HUES64 (cell line): ENCODE measurements around the gene OSCP1.

Source experiments
- H3K27ac ChIP-seq: 2 replicates; pipeline ENCODE4 v1.7.0; 2013; ENCODE audit warnings: low read depth, low read length, inconsistent platforms
- H3K27me3 ChIP-seq: 2 replicates; pipeline ENCODE4 v1.6.1; 2013; ENCODE audit warnings: mild to moderate bottlenecking, low read length; ENCODE audit not compliant: insufficient read depth
- H3K36me3 ChIP-seq: 2 replicates; pipeline ENCODE4 v1.6.1; 2013; ENCODE audit warnings: mild to moderate bottlenecking, low read length; ENCODE audit not compliant: insufficient read depth
- H3K4me1 ChIP-seq: 2 replicates; pipeline ENCODE4 v1.6.1; 2013; ENCODE audit warnings: mild to moderate bottlenecking, low read length, moderate library complexity; ENCODE audit not compliant: insufficient read depth
- H3K4me3 ChIP-seq: 2 replicates; pipeline ENCODE4 v1.5.1; 2013; ENCODE audit warnings: mild to moderate bottlenecking, low read length, moderate library complexity
- H3K9ac ChIP-seq: 2 replicates; pipeline ENCODE4 v1.6.1; 2013; ENCODE audit warnings: mild to moderate bottlenecking, low read depth, low read length
- H3K9me3 ChIP-seq: 2 replicates; pipeline ENCODE4 v1.6.1; 2013; ENCODE audit warnings: low read depth, low read length; ENCODE audit not compliant: insufficient read depth
- WGBS: fragments of 150-250, 120-280 bp; methylation state at CpG from one replicate; pipeline ENCODE4 v1.1.7; 2013; ENCODE audit warnings: missing lambda C conversion rate; 5-methylcytosine and 5-hydroxymethylcytosine counted together

Gene OSCP1

GRCh38 chr1:36400825-36401601, 49.2 kb downstream of the OSCP1 start:
- Histone ChIP-seq H3K27me3 (no peaks in the 10 kb centered on the region), H3K4me1 (no peaks in the 10 kb centered on the region), H3K9ac (peak overlapping the region; percentile 49; the same call in 1 of the 2 replicates), H3K9me3 (no peaks in the 10 kb centered on the region), H3K36me3 (no peaks in the 10 kb centered on the region), H3K4me3 (peak overlapping the region; percentile 53), H3K27ac (peak overlapping the region; percentile 81; the same call in 1 of the 2 replicates)
- WGBS: 75% methylated on average over 22 of the region's 22 CpGs

GRCh38 chr1:36400514-36400824, 49.8 kb downstream of the OSCP1 start:
- 89% methylated on average over 10 of the region's 10 CpGs for WGBS
- Histone ChIP-seq H3K4me3 (0 out of 2 replicates have a peak overlapping the region, but pooled peaks have one; percentile 29), H3K27ac (0 out of 2 replicates have a peak overlapping the region, but pooled peaks have one; percentile 18), H3K9ac (no peak overlapping the region; the same call in 1 of the 2 replicates), H3K27me3 (no peaks in the 10 kb centered on the region), H3K4me1 (no peaks in the 10 kb centered on the region), H3K9me3 (no peaks in the 10 kb centered on the region), H3K36me3 (no peaks in the 10 kb centered on the region)

GRCh38 chr1:36398370-36398977, 51.8 kb downstream of the OSCP1 start:
- no peak overlapping the region for H3K27ac ChIP-seq
- WGBS: 92% methylated on average over 7 of the region's 7 CpGs
- H3K36me3 ChIP-seq: peaks cover 7% of the 10 kb centered on the region
- no peaks in the 10 kb centered on the region for H3K27me3 ChIP-seq
- no peaks in the 10 kb centered on the region for H3K9me3 ChIP-seq
- peak overlapping the region; percentile 84 for H3K4me3 ChIP-seq
- no peak overlapping the region for H3K9ac ChIP-seq
- no peaks in the 10 kb centered on the region for H3K4me1 ChIP-seq

- Histone ChIP-seq H3K4me3 (peak within 1 kb of the TSS; percentile 84), H3K4me1 (no peaks in the 10 kb centered on the region), H3K9ac (peak within 1 kb of the TSS; percentile 80), H3K36me3 (peaks cover 15% of the 10 kb centered on the region), H3K9me3 (no peaks in the 10 kb centered on the region), H3K27ac (peak within 1 kb of the TSS; percentile 79), H3K27me3 (no peaks in the 10 kb centered on the region)
- WGBS: 1% methylated on average over 60 of the region's 60 CpGs
These were observed 52.6 kb downstream of the OSCP1 start, which contains the start of gene LSM10 for GRCh38 chr1:36397378-36398230. TSS of gene LSM10 (minus strand) at chr1:36397908. CDS start at chr1:36394129, 3,779 bp downstream.

- no peaks in the 10 kb centered on the region for H3K4me1 ChIP-seq
- WGBS: 22% methylated on average over 5 of the region's 5 CpGs
- peaks cover 20% of the 10 kb centered on the region for H3K36me3 ChIP-seq
- H3K27ac ChIP-seq: peak overlapping the region; percentile 79
- H3K9me3 ChIP-seq: no peaks in the 10 kb centered on the region
- no peaks in the 10 kb centered on the region for H3K27me3 ChIP-seq
- peak overlapping the region; percentile 84 for H3K4me3 ChIP-seq
- H3K9ac ChIP-seq: peak overlapping the region; percentile 80
These were observed 53.2 kb downstream of the OSCP1 start for GRCh38 chr1:36397083-36397377.

- Histone ChIP-seq H3K27me3 (no peaks in the 10 kb centered on the region), H3K4me3 (no peak overlapping the region), H3K9ac (no peak overlapping the region)
These were observed 53.9 kb downstream of the OSCP1 start for GRCh38 chr1:36396359-36396758.

GRCh38 chr1:36393686-36394085, 56.6 kb downstream of the OSCP1 start:
- Histone ChIP-seq H3K27me3 (no peaks in the 10 kb centered on the region), H3K36me3 (peaks cover 35% of the 10 kb centered on the region), H3K4me1 (no peaks in the 10 kb centered on the region), H3K9ac (no peak overlapping the region), H3K4me3 (no peak overlapping the region), H3K27ac (no peak overlapping the region), H3K9me3 (no peaks in the 10 kb centered on the region)
- 97% methylated on average over 19 of the region's 19 CpGs for WGBS

More at GRCh38 chr1:36396359-36396758, 53.9 kb downstream of the OSCP1 start:
- H3K4me1 ChIP-seq: no peaks in the 10 kb centered on the region
- H3K36me3 ChIP-seq: peaks cover 26% of the 10 kb centered on the region
- WGBS: 94% methylated on average over 6 of the region's 6 CpGs
- H3K27ac ChIP-seq: no peak overlapping the region
- no peaks in the 10 kb centered on the region for H3K9me3 ChIP-seq

GRCh38 chr1:36392836-36393235, 57.4 kb downstream of the OSCP1 start:
- Histone ChIP-seq H3K9me3 (no peaks in the 10 kb centered on the region), H3K27ac (no peak overlapping the region), H3K9ac (no peak overlapping the region), H3K27me3 (no peaks in the 10 kb centered on the region), H3K4me1 (peaks cover 2% of the 10 kb centered on the region; the same call in 1 of the 2 replicates), H3K36me3 (peaks cover 35% of the 10 kb centered on the region), H3K4me3 (no peak overlapping the region)
- 94% methylated on average over 4 of the region's 4 CpGs for whole genome bisulfite sequencing

- H3K9me3 ChIP-seq: no peaks in the 10 kb centered on the region
- H3K9ac ChIP-seq: no peak overlapping the region
- H3K4me1 ChIP-seq: peaks cover 15% of the 10 kb centered on the region
- H3K27me3 ChIP-seq: no peaks in the 10 kb centered on the region
- H3K27ac ChIP-seq: no peak overlapping the region
- H3K4me3 ChIP-seq: no peak overlapping the region
- peaks cover 35% of the 10 kb centered on the region for H3K36me3 ChIP-seq
- 94% methylated on average over 8 of the region's 8 CpGs for WGBS
These were observed 59.0 kb downstream of the OSCP1 start for GRCh38 chr1:36391271-36391670.

GRCh38 chr1:36390411-36390810, 59.8 kb downstream of the OSCP1 start:
- Histone ChIP-seq H3K9ac (no peak overlapping the region), H3K36me3 (peaks cover 35% of the 10 kb centered on the region), H3K27ac (no peak overlapping the region), H3K4me1 (peaks cover 15% of the 10 kb centered on the region), H3K27me3 (no peaks in the 10 kb centered on the region), H3K4me3 (no peak overlapping the region), H3K9me3 (no peaks in the 10 kb centered on the region)
- 97% methylated on average over 2 of the region's 2 CpGs for WGBS

- H3K27me3 ChIP-seq: no peaks in the 10 kb centered on the region
- no peak overlapping the region for H3K9ac ChIP-seq
- H3K36me3 ChIP-seq: peaks cover 35% of the 10 kb centered on the region
- no peak overlapping the region for H3K4me3 ChIP-seq
- 100% methylated on average over 1 of the region's 1 CpG for WGBS
- H3K27ac ChIP-seq: no peak overlapping the region
- H3K4me1 ChIP-seq: peaks cover 15% of the 10 kb centered on the region
- no peaks in the 10 kb centered on the region for H3K9me3 ChIP-seq
These were observed 60.3 kb downstream of the OSCP1 start for GRCh38 chr1:36389999-36390398.
